CD4-positive, alpha-beta T cell (primary cell): ENCODE data around the gene MALSU1. TPM values are rescaled to one million over a fixed set of nuclear protein-coding genes. Genes with fewer than 3 reads are reported as not detected.

Experiments
- ATAC-seq: fragments of 200-7000 bp; cut with Tn5 transposase; one replicate; pipeline ENCODE4 v1.10.0; 2022; ENCODE audit warnings: mild to moderate bottlenecking; ENCODE audit not compliant: poor library complexity
- CTCF ChIA-PET: fragments of 350-600 bp; sonication (Branson Sonifier 250); formaldehyde crosslinking; loops from one replicate; lab custom pipeline; 2021; ENCODE audit warnings: antibody characterized with exemption, inconsistent platforms; lab: Charles Lee
- POLR2A ChIA-PET: fragments of 350-600 bp; sonication (Branson Sonifier 250); formaldehyde crosslinking; loops from one replicate; lab custom pipeline; 2021; ENCODE audit warnings: antibody characterized with exemption, inconsistent platforms; lab: Charles Lee
- DNase-seq, 14 experiments: peaks; one replicate each; pipeline ENCODE4 v3.0.0-alpha.2; 2013 to 2020; ENCODE audit warnings: mixed read lengths in 2 of 14
- H3K27ac ChIP-seq, 2 donors: one replicate each; pipeline versions ENCODE4 v1.5.1 to v1.7.0; 2013; ENCODE audit warnings: low read length in 2 of 2, low read depth in 1 of 2, mild to moderate bottlenecking in 1 of 2
- H3K27me3 ChIP-seq, 2 experiments: 1 replicate in 1 of 2; 2 replicates in 1 of 2; pipeline versions ENCODE4 v1.6.1 to v1.7.0; 2013; ENCODE audit warnings: low read length in 2 of 2, control low read depth in 1 of 2, mild to moderate bottlenecking in 1 of 2, moderate library complexity in 1 of 2; ENCODE audit not compliant: insufficient read depth in 2 of 2, control insufficient read depth in 1 of 2
- H3K36me3 ChIP-seq: one replicate; pipeline ENCODE4 v1.6.1; 2013; ENCODE audit warnings: low read length, control low read depth; ENCODE audit not compliant: insufficient read depth
- H3K4me1 ChIP-seq: one replicate; pipeline ENCODE4 v1.6.1; 2013; ENCODE audit warnings: low read length, control low read depth; ENCODE audit not compliant: insufficient read depth
- H3K4me3 ChIP-seq: one replicate; pipeline ENCODE4 v1.5.1; 2013; ENCODE audit warnings: mild to moderate bottlenecking, low read length, moderate library complexity
- H3K9me3 ChIP-seq, 2 experiments: 1 replicate in 1 of 2; 2 replicates in 1 of 2; pipeline versions ENCODE4 v1.6.1 to v1.7.0; 2013; ENCODE audit warnings: low read length in 2 of 2, mild to moderate bottlenecking in 2 of 2, control low read depth in 1 of 2, moderate library complexity in 1 of 2; ENCODE audit not compliant: control insufficient read depth in 1 of 2, insufficient read depth in 1 of 2
- H3K27ac Mint-ChIP-seq: one replicate; pipeline ENCODE4 v1.8.0; 2020; ENCODE audit warnings: mixed read lengths
- H3K27me3 Mint-ChIP-seq: one replicate; pipeline ENCODE4 v1.8.0; 2021; ENCODE audit warnings: mixed read lengths
- H3K36me3 Mint-ChIP-seq: one replicate; pipeline ENCODE4 v1.8.0; 2021; ENCODE audit warnings: low read depth, mixed read lengths
- H3K4me1 Mint-ChIP-seq: one replicate; pipeline ENCODE4 v1.8.0; 2021; ENCODE audit warnings: low read depth, mixed read lengths
- H3K4me3 Mint-ChIP-seq: one replicate; pipeline ENCODE4 v1.8.0; 2020; ENCODE audit warnings: mild to moderate bottlenecking, mixed read lengths
- H3K9me3 Mint-ChIP-seq: one replicate; pipeline ENCODE4 v1.8.0; 2020; ENCODE audit warnings: mixed read lengths
- CTCF ChIP-seq: fragments of 200-600 bp; IDR thresholded peaks from one replicate; pipeline ENCODE4 v1.8.0; 2022; ENCODE audit warnings: antibody characterized with exemption, mild to moderate bottlenecking
- intact Hi-C, 2 experiments: fragments of 100-400 bp; cut with DNase I in 1 of 2; cut with micrococcal nuclease in 1 of 2; formaldehyde crosslinking; loops; one replicate each; pipeline versions ENCODE4 v1.15.1 to v1.9.0; 2023 to 2025; cut with DNase I, micrococcal nuclease
- total RNA-seq, 174 experiments: library from RNA in 2 of 174; stranded (reverse) in 2 of 174; gene quantifications; one replicate each; pipeline ENCODE4 v1.2.3 and lab custom pipeline; 2021 to 2026

The MALSU1 gene
- total RNA-seq, 2 experiments from 2014 or later: 50.5 to 50.9 TPM

GRCh38 chr7:23283086-23283485 is 16.1 kb upstream of the MALSU1 start:
- intact Hi-C loops: loop anchor here in 1 of 2 experiments (5.0 kb wide), 1 partner anchor 59 kb away; no protein-coding TSS in a partner anchor
- Histone ChIP-seq H3K4me3 (no peak overlapping the region), H3K27ac (no peak overlapping the region), H3K36me3 (no peaks in the 10 kb centered on the region), H3K27me3 (no peaks in the 10 kb centered on the region), H3K4me1 (peaks cover 4% of the 10 kb centered on the region), H3K9me3 (no peaks in the 10 kb centered on the region)
- H3K36me3 Mint-ChIP-seq: no peaks in the 10 kb centered on the region
- no peak for ATAC-seq
- CTCF ChIA-PET: interaction anchor here (0.6 to 1.5 kb wide), 3 partner anchors 10 to 335 kb away, joined by 3 to 5 read pairs (median 3); no protein-coding TSS in a partner anchor
- TF ChIP-seq CTCF: no peak
- H3K4me1 Mint-ChIP-seq: peaks cover 7% of the 10 kb centered on the region
- no peaks in the 10 kb centered on the region for H3K27me3 Mint-ChIP-seq
- POLR2A ChIA-PET: no interaction called here
- no peak overlapping the region for H3K27ac Mint-ChIP-seq
- no peaks in the 10 kb centered on the region for H3K9me3 Mint-ChIP-seq
- H3K4me3 Mint-ChIP-seq: no peak overlapping the region
- no peak for DNase-seq

GRCh38 chr7:23284871-23285270 is 14.3 kb upstream of the MALSU1 start:
- no peaks in the 10 kb centered on the region for H3K27me3 ChIP-seq
- H3K4me1 Mint-ChIP-seq: peaks cover 11% of the 10 kb centered on the region
- H3K36me3 Mint-ChIP-seq: no peaks in the 10 kb centered on the region
- H3K9me3 ChIP-seq: no peaks in the 10 kb centered on the region
- no peak overlapping the region for H3K27ac Mint-ChIP-seq
- ChIA-PET CTCF (interaction anchor here (0.8 kb wide), 1 partner anchor 12 kb away, joined by 4 read pairs; no protein-coding TSS in a partner anchor), POLR2A (no interaction called here)
- TF ChIP-seq CTCF: no peak
- no peak overlapping the region for H3K4me3 ChIP-seq
- peaks cover 12% of the 10 kb centered on the region for H3K4me1 ChIP-seq
- H3K27ac ChIP-seq: no peak overlapping the region
- H3K9me3 Mint-ChIP-seq: no peaks in the 10 kb centered on the region
- no peaks in the 10 kb centered on the region for H3K27me3 Mint-ChIP-seq
- no peak overlapping the region for H3K4me3 Mint-ChIP-seq
- DNase-seq: no peak
- intact Hi-C loops: loop anchor here in 1 of 2 experiments (5.0 kb wide), 1 partner anchor 57 kb away; no protein-coding TSS in a partner anchor
- no peak for ATAC-seq
- H3K36me3 ChIP-seq: no peaks in the 10 kb centered on the region

DNA sequence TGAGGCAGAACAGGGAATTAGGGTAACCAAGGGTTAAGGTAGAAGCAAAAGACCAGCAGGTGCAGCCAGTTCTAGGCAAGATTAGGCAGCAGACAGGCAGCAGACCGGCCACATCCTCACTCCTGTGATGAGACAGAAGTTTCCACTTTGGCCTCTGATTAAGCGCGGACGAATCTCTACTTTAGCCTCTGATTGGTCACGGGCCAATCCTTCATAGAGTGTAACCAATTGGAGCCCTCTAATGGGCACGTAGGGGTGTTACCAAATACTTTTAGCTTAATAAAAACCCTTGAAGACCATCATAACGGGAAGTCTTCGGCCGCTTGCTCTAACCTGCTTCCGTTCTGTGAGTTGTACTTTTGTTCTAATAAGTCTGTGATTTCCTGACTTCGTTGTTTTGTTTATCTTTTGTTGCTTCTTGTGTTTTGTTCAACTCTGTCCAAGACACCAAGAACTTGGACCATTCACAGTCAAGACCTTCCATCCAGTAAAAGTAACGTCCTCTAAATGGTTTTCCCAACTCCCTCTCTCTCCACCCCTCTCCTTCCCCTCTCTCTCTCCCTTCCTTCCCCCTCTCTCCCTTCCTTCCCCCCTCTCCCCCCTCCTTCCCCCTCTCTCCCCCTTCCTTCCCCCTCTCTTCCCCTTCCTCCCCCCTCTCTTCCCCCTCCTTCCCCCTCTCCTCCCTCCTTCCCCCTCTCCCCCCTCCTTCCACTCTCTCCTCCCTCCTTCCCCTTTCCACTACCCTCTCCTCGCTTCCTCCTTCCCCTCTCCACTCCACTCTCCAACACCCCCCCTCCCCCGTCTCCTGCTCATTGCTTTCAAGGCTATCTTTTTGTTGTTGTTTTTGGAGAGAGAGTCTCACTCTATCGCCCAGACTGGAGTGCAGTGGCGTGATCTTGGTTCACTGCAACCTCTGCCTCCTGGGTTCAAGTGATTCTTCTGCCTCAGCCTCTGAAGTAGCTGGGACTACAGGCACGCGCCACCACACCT is 13.2 kb upstream of the MALSU1 start:
- Histone ChIP-seq H3K27ac (no peak overlapping the region), H3K4me3 (no peak overlapping the region), H3K27me3 (no peaks in the 10 kb centered on the region), H3K9me3 (no peaks in the 10 kb centered on the region), H3K36me3 (no peaks in the 10 kb centered on the region), H3K4me1 (peaks cover 15% of the 10 kb centered on the region)
- Mint-ChIP-seq H3K4me1 (peaks cover 11% of the 10 kb centered on the region), H3K27me3 (no peaks in the 10 kb centered on the region), H3K27ac (no peak overlapping the region), H3K36me3 (no peaks in the 10 kb centered on the region), H3K4me3 (no peak overlapping the region), H3K9me3 (no peaks in the 10 kb centered on the region)
- intact Hi-C loops: no loop called here
- CTCF ChIA-PET: no interaction called here
- no peak for TF ChIP-seq CTCF
- ATAC-seq: no peak
- POLR2A ChIA-PET: no interaction called here
- DNase-seq: no peak
